IPS-NIHi7 (cell line): ENCODE measurements around the gene UBR3.
A peak's percentile ranks its signal among the peaks of the same experiment; 100 is the strongest.
"Not testable (repeated sequence)": the region's sequence is repeated elsewhere in the genome, so short reads cannot be mapped to it uniquely, and the experiment has no call there.

Experiments
- DNase-seq: peaks from one replicate; pipeline ENCODE4 v3.0.0; 2012; ENCODE audit warnings: mixed read lengths; ENCODE audit errors: extremely low spot score

UBR3 gene

GRCh38 chr2:169955940-169956339 is 128.7 kb downstream of the UBR3 start:
- no peak for DNase-seq

- not testable (repeated sequence) for DNase-seq
Measured at GRCh38 chr2:169957219-169957618, 130.0 kb downstream of the UBR3 start.

- no peak for DNase-seq
Measured at GRCh38 chr2:169961911-169962310, 134.7 kb downstream of the UBR3 start.

GRCh38 chr2:169963786-169964185 is 136.5 kb downstream of the UBR3 start:
- DNase-seq: no peak

- DNase-seq: no peak
Measured at GRCh38 chr2:169964740-169965139, 137.5 kb downstream of the UBR3 start.

- no peak for DNase-seq
Measured at GRCh38 chr2:169965495-169965894, 138.2 kb downstream of the UBR3 start.

- DNase-seq: no peak
Measured at GRCh38 chr2:169966454-169966853, 139.2 kb downstream of the UBR3 start.

- DNase-seq: no peak
Measured at GRCh38 chr2:169968743-169969142, 141.5 kb downstream of the UBR3 start.

GRCh38 chr2:169975221-169975620 is 148.0 kb downstream of the UBR3 start:
- DNase-seq: no peak

GRCh38 chr2:169976335-169976851 is 149.1 kb downstream of the UBR3 start:
- no peak for DNase-seq

- no peak for DNase-seq
Measured at GRCh38 chr2:169977530-169977929, 150.3 kb downstream of the UBR3 start.

- DNase-seq: peak; percentile 12
Measured at GRCh38 chr2:169978402-169979017, 151.3 kb downstream of the UBR3 start.

GRCh38 chr2:169979025-169979424 is 151.8 kb downstream of the UBR3 start:
- DNase-seq: no peak

GRCh38 chr2:169980001-169980400 is 152.7 kb downstream of the UBR3 start:
- no peak for DNase-seq

GRCh38 chr2:169980643-169981042 is 153.4 kb downstream of the UBR3 start:
- no peak for DNase-seq

- no peak for DNase-seq
Measured at GRCh38 chr2:169982929-169983328, 155.7 kb downstream of the UBR3 start.

- DNase-seq: peak; percentile 20
Measured at GRCh38 chr2:169983506-169983905, 156.3 kb downstream of the UBR3 start.

GRCh38 chr2:169984145-169984544 is 156.9 kb downstream of the UBR3 start:
- no peak for DNase-seq

GRCh38 chr2:169994752-169995151 is 167.5 kb downstream of the UBR3 start:
- DNase-seq: no peak

- DNase-seq: no peak
Measured at GRCh38 chr2:169997140-169997887, 170.1 kb downstream of the UBR3 start.

GRCh38 chr2:169999054-169999453 is 171.8 kb downstream of the UBR3 start:
- no peak for DNase-seq

- no peak for DNase-seq
Measured at GRCh38 chr2:170002096-170002495, 174.8 kb downstream of the UBR3 start.

- DNase-seq: peak; percentile 75
Measured at GRCh38 chr2:170005702-170006101, 178.4 kb downstream of the UBR3 start.
